ENCODE results near the gene KRTAP19-8. TPM values are rescaled to one million over a fixed set of nuclear protein-coding genes. Genes with fewer than 3 reads are reported as not detected.

Gene KRTAP19-8
- total RNA-seq, 1 donor, result not detected

GRCh38 chr21:31041295-31042079 lies 3.2 kb upstream of the KRTAP19-8 start:
- H3K4me3 ChIP-seq (ENCODE audit: low read depth, low read length), result no peak overlapping the region
- TF ChIP-seq CTCF (IDR thresholded peaks at IDR 0.05; ENCODE audit: insufficient read depth, low read length), result no peak
- no peak for DNase-seq (ENCODE audit: low read depth)

GRCh38 chr21:31034378-31034777 lies 3.9 kb downstream of the KRTAP19-8 start:
- no peak for TF ChIP-seq CTCF (IDR thresholded peaks at IDR 0.05; ENCODE audit: insufficient read depth, low read length)
- no peak overlapping the region for H3K4me3 ChIP-seq (ENCODE audit: low read depth, low read length)
- DNase-seq (ENCODE audit: low read depth), result no peak

- no peak for DNase-seq (ENCODE audit: low read depth)
- no peak for TF ChIP-seq CTCF (IDR thresholded peaks at IDR 0.05; ENCODE audit: insufficient read depth, low read length)
- no peak overlapping the region for H3K4me3 ChIP-seq (ENCODE audit: low read depth, low read length)
These were observed 7.7 kb downstream of the KRTAP19-8 start for GRCh38 chr21:31030367-31031106.

GRCh38 chr21:31023680-31024079 lies 14.6 kb downstream of the KRTAP19-8 start:
- H3K4me3 ChIP-seq (ENCODE audit: low read depth, low read length), result no peak overlapping the region
- TF ChIP-seq CTCF (IDR thresholded peaks at IDR 0.05; ENCODE audit: insufficient read depth, low read length), result no peak
- DNase-seq (ENCODE audit: low read depth), result no peak

GRCh38 chr21:31022306-31022705 lies 16.0 kb downstream of the KRTAP19-8 start:
- DNase-seq (ENCODE audit: low read depth), result no peak
- no peak overlapping the region for H3K4me3 ChIP-seq (ENCODE audit: low read depth, low read length)
- no peak for TF ChIP-seq CTCF (IDR thresholded peaks at IDR 0.05; ENCODE audit: insufficient read depth, low read length)

- H3K4me3 ChIP-seq (ENCODE audit: low read depth, low read length), result no peak overlapping the region
- TF ChIP-seq CTCF (IDR thresholded peaks at IDR 0.05; ENCODE audit: insufficient read depth, low read length), result no peak
- DNase-seq (ENCODE audit: low read depth), result no peak
These were observed 20.0 kb downstream of the KRTAP19-8 start for GRCh38 chr21:31018232-31018631.

All from fibroblast of the aortic adventitia (primary cell).